ENCODE data around the gene ANKFY1.

- TF ChIP-seq CTCF (IDR thresholded peaks at IDR 0.05; ENCODE audit: low read depth, low read length, poor library complexity, severe bottlenecking) (no peak), EZH2phosphoT487 (IDR thresholded peaks at IDR 0.05; ENCODE audit: borderline replicate concordance, low read length) (no peak)
These were observed 59.6 kb downstream of the ANKFY1 start for GRCh38 chr17:4204190-4204589.

Measured in DOHH2 (cell line).